HepG2 (cell line): ENCODE measurements around the gene RBBP9. TPM values are rescaled to one million over a fixed set of nuclear protein-coding genes. Genes with fewer than 3 reads are reported as not detected.
A peak's percentile ranks its signal among the peaks of the same experiment; 100 is the strongest.

Source experiments
- ATAC-seq: fragments of 200-7000 bp; cut with Tn5 transposase; 3 replicates; pipeline ENCODE4 v1.9.1; 2020; ENCODE audit warnings: mild to moderate bottlenecking, moderate library complexity
- BruUV-seq: library from RNA; stranded (reverse); fragments of 400-500 nt; replicated peaks from 2 replicates; lab custom pipeline; 2021; lab: Mats Ljungman, UMichigan
- CTCF ChIA-PET: fragments of 300-600 bp; formaldehyde crosslinking; extraction: SDS; loops from one replicate; lab custom pipeline; 2021; ENCODE audit warnings: low total read pairs, inconsistent platforms, low intra/inter-chr PET ratio; lab: Yijun Ruan, JAX
- POLR2A ChIA-PET: fragments of 350-600 bp; sonication (Branson Sonifier 250); formaldehyde crosslinking; loops from one replicate; lab custom pipeline; 2020; ENCODE audit warnings: antibody characterized with exemption, inconsistent platforms; lab: Yijun Ruan, JAX
- DNase-seq: peaks from one replicate; pipeline ENCODE4 v3.0.0-alpha.2; 2015; ENCODE audit warnings: low spot score
- FAIRE-seq: peaks from 3 replicates; lab custom pipeline; 2011; peaks lifted over from hg19 to GRCh38; lab: Jason Lieb, UNC
- H2AFZ ChIP-seq: one replicate; pipeline ENCODE4 v1.6.1; 2011; ENCODE audit warnings: low read length, inconsistent platforms
- H3K27ac ChIP-seq: fragments of 300-600 bp; 3 replicates; pipeline ENCODE4 v1.8.0; 2011; ENCODE audit warnings: mixed run types, mild to moderate bottlenecking, mixed read lengths, low read length, inconsistent platforms; ENCODE audit not compliant: insufficient read depth; ENCODE audit errors: extremely low read length
- H3K27me3 ChIP-seq, 2 experiments: fragments of 200-600 bp in 1 of 2; 2 replicates in 1 of 2; 3 replicates in 1 of 2; pipeline versions ENCODE4 v1.6.0 to v1.8.0; 2011; ENCODE audit warnings: low read length in 2 of 2, mild to moderate bottlenecking in 2 of 2, moderate library complexity in 2 of 2, inconsistent platforms in 1 of 2; ENCODE audit not compliant: insufficient read depth in 2 of 2, control insufficient read depth in 1 of 2
- H3K36me3 ChIP-seq, 2 experiments: fragments of 200-600 bp in 1 of 2; replicated peaks in 1 of 2; 2 replicates in 1 of 2; 3 replicates in 1 of 2; pipeline versions ENCODE4 v1.5.1 to v1.8.0; 2011; ENCODE audit warnings: low read length in 2 of 2, inconsistent platforms in 1 of 2; ENCODE audit not compliant: insufficient read depth in 2 of 2, control insufficient read depth in 1 of 2
- H3K4me1 ChIP-seq: 2 replicates; pipeline ENCODE4 v1.5.1; 2012; ENCODE audit warnings: low read length, inconsistent platforms; ENCODE audit not compliant: insufficient read depth
- H3K4me2 ChIP-seq: 2 replicates; pipeline ENCODE4 v1.6.0; 2011; ENCODE audit warnings: low read depth, low read length, inconsistent platforms
- H3K4me3 ChIP-seq, 3 experiments: fragments of 200-600 bp in 1 of 3; sonication (generic), shearing (Covaris generic) in 1 of 3; replicated peaks in 1 of 3; 2 replicates each; pipeline ENCODE4 v1.5.1; 2011 to 2016; ENCODE audit warnings: low read length in 3 of 3, inconsistent platforms in 2 of 3, low read depth in 2 of 3, mild to moderate bottlenecking in 2 of 3, control low read depth in 1 of 3, mixed read lengths in 1 of 3; ENCODE audit not compliant: insufficient read depth in 1 of 3
- H3K79me2 ChIP-seq: one replicate; pipeline ENCODE4 v1.6.1; 2011; ENCODE audit warnings: low read length, inconsistent platforms; ENCODE audit not compliant: insufficient read depth
- H3K9ac ChIP-seq: 2 replicates; pipeline ENCODE4 v1.6.0; 2011; ENCODE audit warnings: mild to moderate bottlenecking, low read depth, low read length, inconsistent platforms; ENCODE audit not compliant: insufficient read depth
- H3K9me3 ChIP-seq: 2 replicates; pipeline ENCODE4 v1.5.1; 2012; ENCODE audit warnings: mild to moderate bottlenecking, low read length
- H4K20me1 ChIP-seq: 2 replicates; pipeline ENCODE4 v1.6.0; 2011; ENCODE audit warnings: inconsistent platforms, mild to moderate bottlenecking, low read length, moderate library complexity; ENCODE audit not compliant: insufficient read depth
- CREB1 ChIP-seq, 2 experiments: fragments of 450-650 bp in 1 of 2; IDR thresholded peaks; 2 replicates each; pipeline ENCODE4 v1.6.1; 2016 to 2017; ENCODE audit warnings: control low read depth in 1 of 2, mild to moderate bottlenecking in 1 of 2, missing compliant biosample characterization in 1 of 2, missing genetic modification characterization in 1 of 2
- ELF1 ChIP-seq: sonication (generic); formaldehyde crosslinking; IDR thresholded peaks from 2 replicates; pipeline ENCODE4 v1.4.0; 2020; ENCODE audit warnings: missing genetic modification reagents
- GATAD2A ChIP-seq: IDR thresholded peaks from 2 replicates; pipeline ENCODE4 v1.6.1; 2016
- KDM3A ChIP-seq: IDR thresholded peaks from 2 replicates; pipeline ENCODE4 v1.6.1; 2018; ENCODE audit warnings: low read depth, missing compliant biosample characterization
- NKX3-1 ChIP-seq: sonication (generic); formaldehyde crosslinking; IDR thresholded peaks from 2 replicates; pipeline ENCODE4 v1.5.0; 2020; ENCODE audit warnings: missing genetic modification reagents
- RAD21 ChIP-seq: fragments of 450-650 bp; formaldehyde crosslinking; IDR thresholded peaks from 2 replicates; pipeline ENCODE4 v1.5.0; 2020; ENCODE audit warnings: mild to moderate bottlenecking
- RAD51 ChIP-seq: fragments of 450-650 bp; IDR thresholded peaks from 2 replicates; pipeline ENCODE4 v1.6.1; 2016; ENCODE audit warnings: borderline replicate concordance
- SIN3B ChIP-seq: fragments of 150-350 bp; IDR thresholded peaks from 2 replicates; pipeline ENCODE4 v1.6.1; 2014; ENCODE audit warnings: low read length
- ZNF235 ChIP-seq: sonication (generic); formaldehyde crosslinking; IDR thresholded peaks from 2 replicates; pipeline ENCODE4 v1.8.1; 2023; ENCODE audit warnings: mild to moderate bottlenecking, missing genetic modification reagents, borderline replicate concordance
- ZNF34 ChIP-seq: sonication (generic); formaldehyde crosslinking; IDR thresholded peaks from 2 replicates; pipeline ENCODE4 v1.4.0; 2020; ENCODE audit warnings: mild to moderate bottlenecking, missing genetic modification reagents, borderline replicate concordance
- whole genome bisulfite sequencing: methylation state at CpG from one replicate; pipeline ENCODE4 v1.1.6; 2017; ENCODE audit warnings: low lambda C conversion rate; 5-methylcytosine and 5-hydroxymethylcytosine counted together
- in situ Hi-C: cut with HindIII; loops from 2 replicates; pipeline ENCODE4 v1.10.0; 2017; ENCODE audit warnings: low pct_unique_long_range_greater_than_20kb; ENCODE audit not compliant: extremely low pct_ligation_motif_present
- intact Hi-C: fragments of 100-400 bp; cut with micrococcal nuclease; formaldehyde crosslinking; loops from one replicate; pipeline ENCODE4 v1.10.0; 2022; ENCODE audit not compliant: unreplicated experiment
- polyA plus RNA-seq, 8 experiments: library from polyadenylated mRNA; depleted of rRNA in 3 of 8; stranded (reverse) in 7 of 8; unstranded in 1 of 8; fragments of >200 nt; fragmentation: Illumina TruSeq in 4 of 8; extraction: Trizol in 4 of 8; gene quantifications; 2 replicates each; pipeline versions ENCODE4 v1.2.1 to v1.2.3, GENCODE V29; 2011 to 2016; ENCODE audit warnings: low read depth in 4 of 8, missing spikeins in 1 of 8, mixed read lengths in 1 of 8; ENCODE audit not compliant: insufficient read depth in 1 of 8
- total RNA-seq, 5 experiments: library from RNA; depleted of rRNA; stranded (reverse); fragments of >200 nt; fragmentation: Illumina TruSeq; extraction: Trizol; gene quantifications; 2 replicates each; pipeline ENCODE4 v1.2.3, GENCODE V29; 2016; ENCODE audit warnings: low read depth in 1 of 5
- TF ChIP-seq, protein P1 (sequence below): sonication (generic); formaldehyde crosslinking; IDR thresholded peaks from 2 replicates; pipeline ENCODE4 v1.4.0; 2020; ENCODE audit warnings: missing genetic modification reagents
- TF ChIP-seq, protein P2 (sequence below): sonication (generic); formaldehyde crosslinking; IDR thresholded peaks from 2 replicates; pipeline ENCODE4 v1.8.0; 2022; ENCODE audit warnings: missing genetic modification reagents, mild to moderate bottlenecking, inconsistent platforms, borderline replicate concordance
- TF ChIP-seq, protein P3 (sequence below): IDR thresholded peaks from 2 replicates; pipeline ENCODE4 v1.6.1; 2018; ENCODE audit warnings: missing genetic modification reagents, mild to moderate bottlenecking, missing compliant biosample characterization

The RBBP9 gene
- total and polyA plus RNA-seq, 2 of the 13 experiments (the other 11 are each of a cell fraction or from before 2014, with no cell fraction given) = 28.0 to 56.3 TPM

DNA sequence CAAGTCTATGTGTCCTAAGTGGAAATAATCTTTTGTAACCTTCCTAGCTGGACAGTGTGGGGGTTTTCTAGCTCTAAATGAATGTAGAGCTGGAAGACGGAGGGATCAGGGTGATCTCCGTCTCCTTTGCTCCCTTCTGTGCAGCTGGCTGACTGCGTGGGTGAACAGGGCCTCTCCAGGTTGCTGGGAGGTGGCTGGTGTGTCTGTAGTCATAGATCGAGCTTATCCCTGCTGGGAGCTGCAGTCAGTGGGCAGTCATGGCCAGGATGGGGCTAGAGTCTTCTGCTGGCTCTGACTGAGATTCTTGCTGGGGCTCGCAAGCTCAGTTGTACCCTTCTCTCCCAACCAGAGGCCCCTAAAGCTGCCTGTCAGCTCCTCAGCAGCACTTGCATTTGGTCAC is 17.1 kb upstream of the RBBP9 start:
- FAIRE-seq (no peak), ATAC-seq (peak; percentile 33), DNase-seq (no peak)
- Histone ChIP-seq H3K36me3 (peaks cover 13 to 58% of the 10 kb centered on the region in 2 experiments), H3K9me3 (no peaks in the 10 kb centered on the region), H3K9ac (no peak overlapping the region), H3K27ac (no peak overlapping the region), H3K4me1 (peaks cover 23% of the 10 kb centered on the region), H4K20me1 (no peaks in the 10 kb centered on the region), H3K79me2 (peaks cover 17% of the 10 kb centered on the region), H2AFZ (no peak overlapping the region), H3K27me3 (no peaks in the 10 kb centered on the region), H3K4me2 (no peak overlapping the region), H3K4me3 (no peak overlapping the region)
- 91% methylated on average over 5 of the region's 5 CpGs for WGBS
- TF ChIP-seq SIN3B = no peak
- no peak for TF ChIP-seq NKX3-1 (CRISPR knock-in tag)
- TF ChIP-seq RAD21 (CRISPR knock-in tag) = no peak
- no peak for TF ChIP-seq RAD51
- TF ChIP-seq ELF1 (CRISPR knock-in tag) = no peak
- TF ChIP-seq, protein P1, sequence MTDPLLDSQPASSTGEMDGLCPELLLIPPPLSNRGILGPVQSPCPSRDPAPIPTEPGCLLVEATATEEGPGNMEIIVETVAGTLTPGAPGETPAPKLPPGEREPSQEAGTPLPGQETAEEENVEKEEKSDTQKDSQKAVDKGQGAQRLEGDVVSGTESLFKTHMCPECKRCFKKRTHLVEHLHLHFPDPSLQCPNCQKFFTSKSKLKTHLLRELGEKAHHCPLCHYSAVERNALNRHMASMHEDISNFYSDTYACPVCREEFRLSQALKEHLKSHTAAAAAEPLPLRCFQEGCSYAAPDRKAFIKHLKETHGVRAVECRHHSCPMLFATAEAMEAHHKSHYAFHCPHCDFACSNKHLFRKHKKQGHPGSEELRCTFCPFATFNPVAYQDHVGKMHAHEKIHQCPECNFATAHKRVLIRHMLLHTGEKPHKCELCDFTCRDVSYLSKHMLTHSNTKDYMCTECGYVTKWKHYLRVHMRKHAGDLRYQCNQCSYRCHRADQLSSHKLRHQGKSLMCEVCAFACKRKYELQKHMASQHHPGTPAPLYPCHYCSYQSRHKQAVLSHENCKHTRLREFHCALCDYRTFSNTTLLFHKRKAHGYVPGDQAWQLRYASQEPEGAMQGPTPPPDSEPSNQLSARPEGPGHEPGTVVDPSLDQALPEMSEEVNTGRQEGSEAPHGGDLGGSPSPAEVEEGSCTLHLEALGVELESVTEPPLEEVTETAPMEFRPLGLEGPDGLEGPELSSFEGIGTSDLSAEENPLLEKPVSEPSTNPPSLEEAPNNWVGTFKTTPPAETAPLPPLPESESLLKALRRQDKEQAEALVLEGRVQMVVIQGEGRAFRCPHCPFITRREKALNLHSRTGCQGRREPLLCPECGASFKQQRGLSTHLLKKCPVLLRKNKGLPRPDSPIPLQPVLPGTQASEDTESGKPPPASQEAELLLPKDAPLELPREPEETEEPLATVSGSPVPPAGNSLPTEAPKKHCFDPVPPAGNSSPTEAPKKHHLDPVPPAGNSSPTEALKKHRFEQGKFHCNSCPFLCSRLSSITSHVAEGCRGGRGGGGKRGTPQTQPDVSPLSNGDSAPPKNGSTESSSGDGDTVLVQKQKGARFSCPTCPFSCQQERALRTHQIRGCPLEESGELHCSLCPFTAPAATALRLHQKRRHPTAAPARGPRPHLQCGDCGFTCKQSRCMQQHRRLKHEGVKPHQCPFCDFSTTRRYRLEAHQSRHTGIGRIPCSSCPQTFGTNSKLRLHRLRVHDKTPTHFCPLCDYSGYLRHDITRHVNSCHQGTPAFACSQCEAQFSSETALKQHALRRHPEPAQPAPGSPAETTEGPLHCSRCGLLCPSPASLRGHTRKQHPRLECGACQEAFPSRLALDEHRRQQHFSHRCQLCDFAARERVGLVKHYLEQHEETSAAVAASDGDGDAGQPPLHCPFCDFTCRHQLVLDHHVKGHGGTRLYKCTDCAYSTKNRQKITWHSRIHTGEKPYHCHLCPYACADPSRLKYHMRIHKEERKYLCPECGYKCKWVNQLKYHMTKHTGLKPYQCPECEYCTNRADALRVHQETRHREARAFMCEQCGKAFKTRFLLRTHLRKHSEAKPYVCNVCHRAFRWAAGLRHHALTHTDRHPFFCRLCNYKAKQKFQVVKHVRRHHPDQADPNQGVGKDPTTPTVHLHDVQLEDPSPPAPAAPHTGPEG (CRISPR knock-in tag) = no peak
- no peak for TF ChIP-seq ZNF34
- no peak for TF ChIP-seq GATAD2A (CRISPR knock-in tag)
- TF ChIP-seq, protein P2, sequence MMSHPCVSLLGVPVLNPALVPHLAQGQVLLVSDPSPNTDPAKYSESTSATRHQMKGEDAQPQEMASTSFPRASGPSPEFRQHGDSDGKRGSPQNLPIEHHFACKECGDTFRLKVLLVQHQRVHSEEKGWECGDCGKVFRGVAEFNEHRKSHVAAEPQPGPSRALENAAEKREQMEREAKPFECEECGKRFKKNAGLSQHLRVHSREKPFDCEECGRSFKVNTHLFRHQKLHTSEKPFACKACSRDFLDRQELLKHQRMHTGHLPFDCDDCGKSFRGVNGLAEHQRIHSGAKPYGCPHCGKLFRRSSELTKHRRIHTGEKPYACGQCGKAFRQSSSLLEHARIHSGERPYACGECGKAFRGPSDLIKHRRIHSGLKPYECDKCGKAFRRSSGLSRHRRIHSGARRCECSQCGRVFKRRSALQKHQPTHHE (CRISPR knock-in tag) = no peak
- TF ChIP-seq KDM3A = no peak
- no peak for TF ChIP-seq ZNF235 (CRISPR knock-in tag)
- TF ChIP-seq CREB1 (IDR thresholded peaks at IDR 0.05) = no peak
- no peak for TF ChIP-seq CREB1 (CRISPR knock-in tag; IDR thresholded peaks at IDR 0.05)
- TF ChIP-seq, protein P3, sequence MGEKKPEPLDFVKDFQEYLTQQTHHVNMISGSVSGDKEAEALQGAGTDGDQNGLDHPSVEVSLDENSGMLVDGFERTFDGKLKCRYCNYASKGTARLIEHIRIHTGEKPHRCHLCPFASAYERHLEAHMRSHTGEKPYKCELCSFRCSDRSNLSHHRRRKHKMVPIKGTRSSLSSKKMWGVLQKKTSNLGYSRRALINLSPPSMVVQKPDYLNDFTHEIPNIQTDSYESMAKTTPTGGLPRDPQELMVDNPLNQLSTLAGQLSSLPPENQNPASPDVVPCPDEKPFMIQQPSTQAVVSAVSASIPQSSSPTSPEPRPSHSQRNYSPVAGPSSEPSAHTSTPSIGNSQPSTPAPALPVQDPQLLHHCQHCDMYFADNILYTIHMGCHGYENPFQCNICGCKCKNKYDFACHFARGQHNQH (CRISPR knock-in tag) = no peak
- ChIA-PET CTCF (no interaction called here), POLR2A (no interaction called here)
- in situ Hi-C loops (no loop called here), intact Hi-C loops (no loop called here)
- BruUV-seq = no TSS peak
